D721Med (cell line): ENCODE results near the gene POLDIP2.

Experiments
- DNase-seq: peaks from one replicate; pipeline ENCODE4 v3.0.0; 2011; ENCODE audit warnings: low spot score; ENCODE audit not compliant: insufficient read length
- FAIRE-seq: peaks from 2 replicates; lab custom pipeline; 2011; peaks lifted over from hg19 to GRCh38; lab: Jason Lieb, UNC
- TF ChIP-seq, protein P1 (sequence below): IDR thresholded peaks from 2 replicates; pipeline ENCODE4 v1.5.1; 2012; ENCODE audit warnings: mild to moderate bottlenecking, control low read depth; ENCODE audit not compliant: insufficient read depth; ENCODE audit errors: missing control alignments

The POLDIP2 gene

GRCh38 chr17:28357061-28357900, at the start of gene POLDIP2:
TSS of gene POLDIP2 (minus strand) at chr17:28357527. CDS start at chr17:28357448, 79 bp downstream.
- TF ChIP-seq, protein P1, sequence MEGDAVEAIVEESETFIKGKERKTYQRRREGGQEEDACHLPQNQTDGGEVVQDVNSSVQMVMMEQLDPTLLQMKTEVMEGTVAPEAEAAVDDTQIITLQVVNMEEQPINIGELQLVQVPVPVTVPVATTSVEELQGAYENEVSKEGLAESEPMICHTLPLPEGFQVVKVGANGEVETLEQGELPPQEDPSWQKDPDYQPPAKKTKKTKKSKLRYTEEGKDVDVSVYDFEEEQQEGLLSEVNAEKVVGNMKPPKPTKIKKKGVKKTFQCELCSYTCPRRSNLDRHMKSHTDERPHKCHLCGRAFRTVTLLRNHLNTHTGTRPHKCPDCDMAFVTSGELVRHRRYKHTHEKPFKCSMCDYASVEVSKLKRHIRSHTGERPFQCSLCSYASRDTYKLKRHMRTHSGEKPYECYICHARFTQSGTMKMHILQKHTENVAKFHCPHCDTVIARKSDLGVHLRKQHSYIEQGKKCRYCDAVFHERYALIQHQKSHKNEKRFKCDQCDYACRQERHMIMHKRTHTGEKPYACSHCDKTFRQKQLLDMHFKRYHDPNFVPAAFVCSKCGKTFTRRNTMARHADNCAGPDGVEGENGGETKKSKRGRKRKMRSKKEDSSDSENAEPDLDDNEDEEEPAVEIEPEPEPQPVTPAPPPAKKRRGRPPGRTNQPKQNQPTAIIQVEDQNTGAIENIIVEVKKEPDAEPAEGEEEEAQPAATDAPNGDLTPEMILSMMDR = no peak
- DNase-seq (peak; percentile 89), FAIRE-seq (no peak)

GRCh38 chr17:28406473-28406814, 49.1 kb upstream of the POLDIP2 start:
- no peak for DNase-seq
- TF ChIP-seq, protein P1 = no peak
- FAIRE-seq = no peak

GRCh38 chr17:28405632-28406472, 48.5 kb upstream of the POLDIP2 start, which contains the start of gene SLC46A1:
TSS of gene SLC46A1 (minus strand) at chr17:28406212. CDS start at chr17:28406114, 98 bp downstream.
- FAIRE-seq (no peak), DNase-seq (peak; percentile 58)

GRCh38 chr17:28404812-28405570, 47.7 kb upstream of the POLDIP2 start:
- FAIRE-seq (no peak), DNase-seq (no peak)
- TF ChIP-seq, protein P1 = no peak

More at GRCh38 chr17:28405632-28406472, 48.5 kb upstream of the POLDIP2 start, which contains the start of gene SLC46A1:
- TF ChIP-seq, protein P1 = no peak

- FAIRE-seq = no peak
- no peak for DNase-seq
- TF ChIP-seq, protein P1 = no peak
Observed at GRCh38 chr17:28404461-28404811, 47.1 kb upstream of the POLDIP2 start.

DNA sequence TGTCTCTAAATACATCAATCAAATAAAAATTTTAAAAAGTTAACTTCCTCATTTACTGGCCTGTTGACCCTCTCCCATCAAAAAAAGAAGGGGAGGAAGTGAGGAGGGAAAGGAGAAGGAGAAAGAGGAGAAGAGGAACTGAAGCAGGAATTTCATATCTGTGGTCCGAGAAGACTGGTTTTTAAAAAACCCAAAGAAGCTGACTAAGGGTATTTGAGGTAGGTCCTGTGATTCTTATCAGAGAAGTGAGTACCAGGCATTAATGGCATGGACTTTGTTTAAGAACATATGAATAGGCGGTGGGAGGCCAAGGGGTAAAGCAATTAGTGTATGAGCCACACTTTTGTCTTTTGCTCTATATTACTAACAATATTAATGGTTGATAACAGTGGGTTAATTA, 46.7 kb upstream of the POLDIP2 start:
- DNase-seq = no peak
- no peak for FAIRE-seq
- TF ChIP-seq, protein P1 = no peak
